Stomach (tissue), 4 donors: Measurements from ENCODE around the gene PCDH7.
A peak's percentile ranks its signal among the peaks of the same experiment; 100 is the strongest.

Experiments
- EP300 ChIP-seq: sonication (generic); formaldehyde crosslinking; IDR thresholded peaks from one replicate; pipeline ENCODE4 v1.6.1; 2017; ENCODE audit warnings: antibody characterized with exemption
- POLR2A ChIP-seq, 4 donors: fragments of 450-650 bp; IDR thresholded peaks; one replicate each; pipeline ENCODE4 v1.6.1; 2016; ENCODE audit warnings: antibody characterized with exemption in 4 of 4, control low read depth in 2 of 4, mild to moderate bottlenecking in 1 of 4, moderate library complexity in 1 of 4
- POLR2AphosphoS5 ChIP-seq, 3 donors: sonication (generic); formaldehyde crosslinking; IDR thresholded peaks; one replicate each; pipeline ENCODE4 v1.6.1; 2016; ENCODE audit warnings: antibody characterized with exemption in 3 of 3
- TF ChIP-seq, protein P1 (sequence below), 7 experiments: fragments of 450-650 bp in 4 of 7; fragments of 200-600 bp in 3 of 7; sonication (generic) in 3 of 7; IDR thresholded peaks; one replicate each; pipeline ENCODE4 v1.5.1; 2016 to 2019; ENCODE audit warnings: antibody characterized with exemption in 7 of 7, control low read depth in 2 of 7, mild to moderate bottlenecking in 1 of 7

DNA sequence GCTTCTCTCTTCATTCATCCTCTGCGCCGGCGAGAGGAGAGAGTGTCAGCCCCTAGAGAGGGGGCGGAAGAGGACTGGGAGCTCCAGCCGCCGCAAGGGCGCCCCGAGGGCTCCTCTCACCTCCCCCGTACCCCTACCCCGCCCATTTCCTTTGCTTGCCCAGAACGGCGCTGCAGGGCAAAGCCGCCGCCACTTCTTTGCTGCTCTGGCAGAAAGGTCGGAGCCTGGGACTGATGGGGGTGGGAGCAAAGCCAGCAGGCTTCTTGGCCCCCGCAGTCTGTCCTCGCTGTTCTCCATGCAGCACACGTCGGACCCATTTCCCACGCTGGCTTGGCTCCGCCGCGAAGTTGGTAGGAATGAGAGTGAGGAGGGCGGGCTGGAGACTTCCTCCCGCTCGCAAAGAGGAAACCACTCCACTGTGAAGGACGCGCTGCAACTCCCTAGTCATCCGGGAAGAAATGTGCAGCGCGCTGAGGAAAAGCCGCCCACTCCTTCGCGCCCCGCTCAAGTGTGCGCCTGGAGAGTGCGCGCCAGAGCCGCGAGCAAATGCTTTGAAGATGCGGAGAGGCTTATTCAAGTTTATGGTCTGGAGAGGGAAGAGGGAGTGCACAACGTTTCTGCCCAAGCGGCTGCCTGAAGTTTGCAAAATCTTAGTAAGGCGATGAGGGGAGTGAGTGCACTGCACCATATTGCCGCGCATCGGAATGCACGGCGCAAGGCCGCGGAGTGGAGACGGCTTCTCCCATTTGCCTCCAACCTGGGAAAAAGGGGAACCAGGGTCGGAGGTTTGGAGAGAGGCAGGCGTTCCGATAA lies 2.8 kb upstream of the PCDH7 start:
- TF ChIP-seq, protein P1, sequence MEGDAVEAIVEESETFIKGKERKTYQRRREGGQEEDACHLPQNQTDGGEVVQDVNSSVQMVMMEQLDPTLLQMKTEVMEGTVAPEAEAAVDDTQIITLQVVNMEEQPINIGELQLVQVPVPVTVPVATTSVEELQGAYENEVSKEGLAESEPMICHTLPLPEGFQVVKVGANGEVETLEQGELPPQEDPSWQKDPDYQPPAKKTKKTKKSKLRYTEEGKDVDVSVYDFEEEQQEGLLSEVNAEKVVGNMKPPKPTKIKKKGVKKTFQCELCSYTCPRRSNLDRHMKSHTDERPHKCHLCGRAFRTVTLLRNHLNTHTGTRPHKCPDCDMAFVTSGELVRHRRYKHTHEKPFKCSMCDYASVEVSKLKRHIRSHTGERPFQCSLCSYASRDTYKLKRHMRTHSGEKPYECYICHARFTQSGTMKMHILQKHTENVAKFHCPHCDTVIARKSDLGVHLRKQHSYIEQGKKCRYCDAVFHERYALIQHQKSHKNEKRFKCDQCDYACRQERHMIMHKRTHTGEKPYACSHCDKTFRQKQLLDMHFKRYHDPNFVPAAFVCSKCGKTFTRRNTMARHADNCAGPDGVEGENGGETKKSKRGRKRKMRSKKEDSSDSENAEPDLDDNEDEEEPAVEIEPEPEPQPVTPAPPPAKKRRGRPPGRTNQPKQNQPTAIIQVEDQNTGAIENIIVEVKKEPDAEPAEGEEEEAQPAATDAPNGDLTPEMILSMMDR (IDR thresholded peaks at IDR 0.05): no peak
- TF ChIP-seq POLR2A (IDR thresholded peaks at IDR 0.05) (no peak), POLR2AphosphoS5 (IDR thresholded peaks at IDR 0.05) (peak in 1 of 3 donors; percentile 27), EP300 (no peak)
